HepG2 (cell line): ENCODE results near the gene PID1.

Source experiments
- FOXM1 ChIP-seq: sonication (generic); formaldehyde crosslinking; IDR thresholded peaks from 2 replicates; pipeline ENCODE4 v1.5.0; 2020; ENCODE audit warnings: missing genetic modification reagents
- MAFF ChIP-seq: IDR thresholded peaks from 2 replicates; pipeline ENCODE4 v1.6.1; 2011; ENCODE audit warnings: low read depth, low read length, improper control_type of control experiment
- MED1 ChIP-seq: sonication (generic); formaldehyde crosslinking; IDR thresholded peaks from 2 replicates; pipeline ENCODE4 v1.4.0; 2020; ENCODE audit warnings: missing genetic modification reagents
- PCBP1 ChIP-seq: fragments of 200-400 bp; formaldehyde crosslinking; IDR thresholded peaks from 2 replicates; pipeline ENCODE4 v1.6.1; 2017; ENCODE audit warnings: mild to moderate bottlenecking, low read depth, low read length, borderline replicate concordance
- ZNF335 ChIP-seq: sonication (generic); formaldehyde crosslinking; IDR thresholded peaks from 2 replicates; pipeline ENCODE4 v1.4.0; 2020; ENCODE audit warnings: missing genetic modification reagents
- ZNF703 ChIP-seq: sonication (generic); formaldehyde crosslinking; IDR thresholded peaks from 2 replicates; pipeline ENCODE4 v1.5.1; 2020; ENCODE audit warnings: missing genetic modification reagents, mild to moderate bottlenecking, moderate library complexity, borderline replicate concordance
- TF ChIP-seq, protein P1 (sequence below): sonication (generic); formaldehyde crosslinking; IDR thresholded peaks from 2 replicates; pipeline ENCODE4 v1.4.0; 2020; ENCODE audit warnings: low read depth, mild to moderate bottlenecking, missing genetic modification reagents
- TF ChIP-seq, protein P2 (sequence below): sonication (generic); formaldehyde crosslinking; IDR thresholded peaks from 2 replicates; pipeline ENCODE4 v1.5.0; 2020; ENCODE audit warnings: missing genetic modification reagents
- TF ChIP-seq, protein P3 (sequence below): sonication (generic); formaldehyde crosslinking; IDR thresholded peaks from 2 replicates; pipeline ENCODE4 v1.5.0; 2020; ENCODE audit warnings: mild to moderate bottlenecking, missing genetic modification reagents, moderate library complexity

DNA sequence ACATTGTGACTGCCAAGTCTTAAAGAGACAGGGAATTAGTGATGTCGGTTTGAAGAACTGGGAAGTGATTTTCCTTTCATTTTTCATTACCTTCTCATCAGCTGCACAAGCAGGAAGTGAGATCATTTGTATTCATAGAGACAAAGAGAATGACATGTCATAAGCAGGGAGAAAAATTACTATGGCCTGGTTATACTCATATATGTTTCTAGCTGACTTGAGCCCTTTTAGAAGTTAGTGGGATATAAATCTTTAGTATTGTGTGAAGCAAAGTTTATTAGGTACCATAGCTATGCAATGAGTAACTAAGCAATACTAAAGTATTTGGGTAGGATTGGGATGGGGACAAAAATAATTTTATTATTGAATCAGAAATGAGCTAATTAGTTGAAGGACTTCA lies 284.1 kb downstream of the PID1 start:
- TF ChIP-seq MAFF (no peak), ZNF703 (CRISPR knock-in tag) (no peak), FOXM1 (CRISPR knock-in tag) (no peak), ZNF335 (no peak), PCBP1 (no peak), MED1 (CRISPR knock-in tag) (no peak)
- TF ChIP-seq, protein P1, sequence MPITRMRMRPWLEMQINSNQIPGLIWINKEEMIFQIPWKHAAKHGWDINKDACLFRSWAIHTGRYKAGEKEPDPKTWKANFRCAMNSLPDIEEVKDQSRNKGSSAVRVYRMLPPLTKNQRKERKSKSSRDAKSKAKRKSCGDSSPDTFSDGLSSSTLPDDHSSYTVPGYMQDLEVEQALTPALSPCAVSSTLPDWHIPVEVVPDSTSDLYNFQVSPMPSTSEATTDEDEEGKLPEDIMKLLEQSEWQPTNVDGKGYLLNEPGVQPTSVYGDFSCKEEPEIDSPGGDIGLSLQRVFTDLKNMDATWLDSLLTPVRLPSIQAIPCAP (CRISPR knock-in tag) = no peak
- TF ChIP-seq, protein P2, sequence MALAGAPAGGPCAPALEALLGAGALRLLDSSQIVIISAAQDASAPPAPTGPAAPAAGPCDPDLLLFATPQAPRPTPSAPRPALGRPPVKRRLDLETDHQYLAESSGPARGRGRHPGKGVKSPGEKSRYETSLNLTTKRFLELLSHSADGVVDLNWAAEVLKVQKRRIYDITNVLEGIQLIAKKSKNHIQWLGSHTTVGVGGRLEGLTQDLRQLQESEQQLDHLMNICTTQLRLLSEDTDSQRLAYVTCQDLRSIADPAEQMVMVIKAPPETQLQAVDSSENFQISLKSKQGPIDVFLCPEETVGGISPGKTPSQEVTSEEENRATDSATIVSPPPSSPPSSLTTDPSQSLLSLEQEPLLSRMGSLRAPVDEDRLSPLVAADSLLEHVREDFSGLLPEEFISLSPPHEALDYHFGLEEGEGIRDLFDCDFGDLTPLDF (CRISPR knock-in tag) = no peak
- TF ChIP-seq, protein P3, sequence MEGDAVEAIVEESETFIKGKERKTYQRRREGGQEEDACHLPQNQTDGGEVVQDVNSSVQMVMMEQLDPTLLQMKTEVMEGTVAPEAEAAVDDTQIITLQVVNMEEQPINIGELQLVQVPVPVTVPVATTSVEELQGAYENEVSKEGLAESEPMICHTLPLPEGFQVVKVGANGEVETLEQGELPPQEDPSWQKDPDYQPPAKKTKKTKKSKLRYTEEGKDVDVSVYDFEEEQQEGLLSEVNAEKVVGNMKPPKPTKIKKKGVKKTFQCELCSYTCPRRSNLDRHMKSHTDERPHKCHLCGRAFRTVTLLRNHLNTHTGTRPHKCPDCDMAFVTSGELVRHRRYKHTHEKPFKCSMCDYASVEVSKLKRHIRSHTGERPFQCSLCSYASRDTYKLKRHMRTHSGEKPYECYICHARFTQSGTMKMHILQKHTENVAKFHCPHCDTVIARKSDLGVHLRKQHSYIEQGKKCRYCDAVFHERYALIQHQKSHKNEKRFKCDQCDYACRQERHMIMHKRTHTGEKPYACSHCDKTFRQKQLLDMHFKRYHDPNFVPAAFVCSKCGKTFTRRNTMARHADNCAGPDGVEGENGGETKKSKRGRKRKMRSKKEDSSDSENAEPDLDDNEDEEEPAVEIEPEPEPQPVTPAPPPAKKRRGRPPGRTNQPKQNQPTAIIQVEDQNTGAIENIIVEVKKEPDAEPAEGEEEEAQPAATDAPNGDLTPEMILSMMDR = no peak
